NCI-H2107 (cell line): ENCODE measurements around the gene DNAAF3.
"Not testable (repeated sequence)": the region's sequence is repeated elsewhere in the genome, so short reads cannot be mapped to it uniquely, and the experiment has no call there.

Experiments
- DNase-seq: peaks from one replicate; lab custom pipeline; 2025; lab: John Stamatoyannopoulos, UW

DNAAF3 gene

DNA sequence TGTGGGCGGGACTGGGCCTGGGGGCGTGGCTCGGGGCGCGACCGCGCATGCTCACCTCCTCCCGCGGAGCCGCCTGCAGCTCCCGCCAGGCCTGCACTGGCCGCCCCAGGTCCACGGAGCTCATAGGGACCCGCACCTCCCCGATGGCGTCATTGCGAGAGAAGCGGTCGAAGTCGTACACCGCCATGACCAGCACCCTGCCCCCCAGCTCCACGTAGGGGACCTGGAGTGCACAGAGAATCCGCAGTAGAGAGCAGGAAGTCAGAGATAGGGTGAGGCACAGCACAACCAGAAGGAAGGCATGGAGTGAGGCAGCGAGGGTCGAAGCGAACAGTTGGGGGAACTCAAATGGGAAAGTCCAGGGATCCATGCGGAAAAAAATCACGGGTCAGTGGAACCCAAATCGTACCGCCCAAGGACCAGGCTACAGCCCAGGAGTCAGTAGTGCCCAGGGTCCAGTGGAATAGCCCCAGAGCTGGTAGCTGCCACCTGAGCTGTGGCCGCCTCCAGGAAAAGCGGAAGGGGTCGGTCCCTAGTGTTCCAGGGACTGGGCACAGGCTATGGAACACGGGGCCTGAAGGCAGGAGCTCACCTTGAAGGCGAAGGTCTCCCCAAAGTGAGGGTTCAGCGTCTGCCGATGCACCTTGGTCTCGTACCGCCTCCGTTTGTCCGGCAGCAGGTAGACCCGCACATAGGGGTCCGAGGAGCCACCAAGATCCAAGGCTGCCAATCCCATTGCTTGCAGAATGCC, 8.9 kb upstream of the DNAAF3 start:
- DNase-seq, result no peak

DNA sequence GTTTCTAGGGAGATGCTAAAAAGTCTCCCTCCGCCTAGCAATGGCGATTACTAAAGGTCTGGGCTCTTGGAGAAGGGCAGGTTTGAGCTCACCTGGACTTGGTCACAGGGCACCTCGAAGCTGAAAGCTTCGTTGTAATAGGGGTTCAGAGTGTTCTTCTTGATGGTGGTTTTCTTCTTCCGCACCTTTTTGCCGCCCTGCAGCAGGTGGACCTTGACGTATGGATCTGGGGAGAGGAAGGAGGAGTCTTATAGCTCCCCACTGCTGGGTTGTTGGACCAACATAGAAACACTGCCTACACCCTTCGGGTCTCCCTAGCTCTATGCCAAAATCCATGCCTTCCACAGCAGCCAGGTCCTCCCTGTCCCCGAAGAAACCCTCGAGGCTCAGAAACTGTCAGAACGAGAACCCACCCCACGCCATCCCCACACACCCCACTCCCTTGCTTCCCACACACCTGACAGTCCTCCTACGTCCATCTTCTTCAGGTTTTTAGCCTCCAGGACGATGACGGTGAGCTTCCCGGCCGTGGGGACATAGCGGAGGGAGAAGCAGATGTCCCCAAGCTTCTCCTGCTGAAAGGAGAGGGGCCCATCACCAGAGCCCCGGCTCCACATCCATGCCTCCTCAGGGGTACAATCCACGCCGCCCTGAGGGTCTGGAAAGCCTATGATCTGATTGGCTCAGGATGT, 8.2 kb upstream of the DNAAF3 start:
- DNase-seq, result no peak

DNA sequence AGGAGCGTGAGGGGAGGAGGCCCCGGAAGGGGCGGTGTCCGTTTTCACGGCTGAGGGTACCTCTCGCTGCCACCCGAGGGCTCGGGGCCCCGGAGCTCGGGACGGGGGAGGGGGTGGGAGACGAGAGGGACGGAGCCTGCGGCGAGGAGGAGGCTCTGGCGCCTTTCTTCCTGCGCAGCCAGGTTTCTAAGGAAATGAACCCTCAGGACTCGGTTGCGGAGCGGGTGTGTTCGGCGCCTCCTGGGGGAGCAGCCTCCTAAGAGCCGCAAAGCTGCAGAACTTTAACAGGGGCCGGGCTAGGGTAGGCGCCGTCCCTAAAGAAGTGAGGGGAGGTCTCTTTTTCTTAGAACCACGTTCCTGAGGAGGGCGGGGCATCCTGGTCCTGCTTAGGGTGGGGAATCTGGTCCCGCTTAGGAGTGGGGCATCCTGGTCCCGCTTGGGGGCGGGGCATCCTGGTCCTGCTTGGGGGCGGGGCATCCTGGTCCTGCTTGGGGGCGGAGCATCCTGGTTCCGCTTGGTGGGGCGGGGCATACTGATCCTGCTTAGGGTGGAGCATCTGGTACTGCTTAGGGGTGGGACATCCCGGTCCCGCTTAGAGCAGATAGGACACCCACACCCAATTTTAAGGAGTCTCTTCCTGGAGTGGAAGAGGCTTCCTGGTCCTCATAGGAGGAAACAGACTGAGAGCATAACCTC, 7.4 kb upstream of the DNAAF3 start:
- no peak for DNase-seq

DNA sequence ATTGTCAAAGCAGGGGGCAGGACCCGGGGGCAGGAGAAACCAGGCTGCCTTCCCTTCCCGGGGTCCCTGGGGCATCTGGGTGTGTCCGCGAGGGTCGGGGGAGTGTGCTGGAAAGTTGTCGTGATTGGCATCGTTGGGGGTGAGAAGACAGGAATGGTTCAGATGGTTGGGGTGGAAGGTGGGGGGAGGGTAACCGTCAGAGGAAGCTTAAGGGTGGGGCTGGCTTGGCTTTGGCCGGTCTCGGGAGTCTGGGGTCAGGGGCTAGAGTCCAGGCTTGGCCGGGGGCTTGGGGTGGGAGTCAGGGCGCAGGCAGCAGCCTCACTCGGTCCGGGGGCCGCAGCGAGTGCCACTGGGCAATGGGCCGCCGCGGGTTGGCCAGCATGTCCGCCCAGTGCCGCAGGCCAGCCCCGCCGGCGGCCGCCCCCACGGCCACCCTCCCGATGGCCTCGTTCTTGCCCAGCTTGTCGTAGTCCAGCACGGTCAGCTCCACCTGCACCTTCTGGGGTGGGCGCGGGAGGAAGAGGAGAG, 6.8 kb upstream of the DNAAF3 start:
- DNase-seq, result no peak

DNA sequence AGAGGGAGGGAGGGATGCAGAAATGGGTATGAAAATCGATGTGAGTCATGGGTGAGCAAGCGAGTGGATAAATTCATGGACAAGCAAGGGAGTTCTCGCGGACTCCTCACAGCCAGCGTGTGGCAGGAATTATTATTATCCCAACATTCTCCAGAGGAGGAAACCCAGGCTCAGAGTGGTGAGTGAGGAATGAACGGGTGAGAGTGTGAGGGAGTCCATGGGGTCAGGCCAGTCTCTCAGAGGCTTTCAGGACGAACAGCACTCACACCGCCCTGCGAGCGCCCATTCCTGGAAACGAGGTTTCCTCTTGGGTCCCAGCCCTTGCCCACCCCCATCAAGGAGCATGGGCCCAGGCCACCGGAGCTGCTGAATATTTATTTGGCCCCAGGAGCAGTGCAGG, 6.3 kb upstream of the DNAAF3 start:
- DNase-seq, result no peak

DNA sequence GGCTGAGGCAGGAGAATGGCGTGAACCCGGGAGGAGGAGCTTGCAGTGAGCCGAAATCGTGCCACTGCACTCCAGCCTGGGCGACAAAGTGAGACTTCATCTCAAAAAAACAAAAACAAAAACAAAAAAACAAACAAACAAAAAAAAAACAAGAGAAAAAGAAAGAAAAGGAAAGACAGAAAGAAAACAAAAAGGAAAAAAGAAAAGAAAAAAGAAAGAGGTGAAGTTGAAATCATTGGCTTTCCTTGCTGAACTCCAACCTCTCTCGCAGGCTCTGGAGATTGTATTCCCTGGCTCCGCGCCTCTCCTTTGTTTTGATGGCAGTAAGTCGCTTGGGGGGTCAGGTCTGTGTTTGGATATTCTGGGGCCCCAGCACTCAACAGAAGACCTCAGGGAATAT, 5.9 kb upstream of the DNAAF3 start:
- not testable (repeated sequence) for DNase-seq

DNA sequence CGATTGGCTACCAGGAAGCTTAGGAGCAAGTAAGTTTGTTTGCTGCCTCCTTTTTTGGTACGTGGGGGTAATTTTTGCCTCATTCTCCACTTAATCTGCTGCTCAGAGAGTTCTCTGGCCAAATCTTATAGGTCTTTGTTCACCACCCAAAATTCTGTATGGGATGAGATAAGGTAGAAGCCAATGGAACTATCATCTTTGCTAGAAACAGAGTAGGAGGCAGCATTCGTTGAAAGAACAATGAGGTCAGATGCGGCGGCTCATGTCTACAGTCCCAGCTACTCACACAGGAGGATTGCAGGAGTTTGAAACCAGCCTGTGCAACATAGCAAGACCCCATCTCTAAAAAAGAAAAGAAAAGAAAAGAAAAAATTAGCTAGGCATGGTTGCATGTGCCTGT, 5.0 kb upstream of the DNAAF3 start:
- no peak for DNase-seq

DNA sequence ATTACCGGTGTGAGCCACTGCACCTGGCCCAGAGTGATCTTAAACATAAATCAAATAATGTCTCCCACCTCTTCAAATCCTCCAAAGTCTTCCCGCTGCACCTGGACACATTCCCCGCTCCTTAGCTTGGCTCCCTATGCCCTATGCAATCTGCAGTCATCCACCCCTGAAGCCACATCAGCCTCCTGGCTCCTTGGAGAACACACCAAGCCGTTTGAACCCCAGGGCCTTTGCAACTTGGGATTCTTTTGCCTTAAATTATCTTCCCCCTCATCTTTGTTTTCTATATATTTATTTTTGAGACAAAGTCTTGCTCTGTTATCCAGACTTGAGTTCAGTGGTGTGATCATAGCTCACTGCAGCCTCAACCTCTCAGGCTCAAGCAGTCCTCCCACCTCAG, 2.7 kb upstream of the DNAAF3 start:
- no peak for DNase-seq

DNA sequence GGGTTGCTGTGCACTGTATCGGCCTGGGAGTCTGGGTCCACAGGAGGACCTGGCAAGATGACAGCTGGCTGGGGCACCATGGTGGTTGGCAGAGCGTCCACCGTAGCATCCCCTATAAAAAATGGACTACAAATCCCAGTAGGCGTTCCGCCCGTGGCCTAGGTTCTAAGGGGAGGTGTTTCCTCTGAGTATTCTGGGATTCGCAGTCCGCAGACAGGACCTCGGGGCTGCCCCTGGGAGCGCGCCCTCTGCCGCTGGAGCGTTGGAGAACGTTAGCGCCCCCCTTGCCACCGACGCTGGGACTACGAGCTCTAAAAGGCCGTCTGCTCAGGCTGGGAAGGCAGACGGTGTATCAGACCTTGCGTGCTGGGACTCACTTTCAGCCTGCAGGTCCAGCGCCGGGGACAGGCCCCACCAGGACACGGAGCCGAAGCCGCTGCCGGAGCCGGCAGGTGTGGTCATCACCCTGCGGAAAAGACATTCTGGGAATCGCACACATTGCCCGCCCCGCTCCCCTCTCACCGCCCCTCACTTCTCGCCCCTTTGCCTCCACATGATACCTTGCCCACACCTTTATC, 372 bp downstream of the DNAAF3 start:
- DNase-seq, result peak; percentile 45

DNA sequence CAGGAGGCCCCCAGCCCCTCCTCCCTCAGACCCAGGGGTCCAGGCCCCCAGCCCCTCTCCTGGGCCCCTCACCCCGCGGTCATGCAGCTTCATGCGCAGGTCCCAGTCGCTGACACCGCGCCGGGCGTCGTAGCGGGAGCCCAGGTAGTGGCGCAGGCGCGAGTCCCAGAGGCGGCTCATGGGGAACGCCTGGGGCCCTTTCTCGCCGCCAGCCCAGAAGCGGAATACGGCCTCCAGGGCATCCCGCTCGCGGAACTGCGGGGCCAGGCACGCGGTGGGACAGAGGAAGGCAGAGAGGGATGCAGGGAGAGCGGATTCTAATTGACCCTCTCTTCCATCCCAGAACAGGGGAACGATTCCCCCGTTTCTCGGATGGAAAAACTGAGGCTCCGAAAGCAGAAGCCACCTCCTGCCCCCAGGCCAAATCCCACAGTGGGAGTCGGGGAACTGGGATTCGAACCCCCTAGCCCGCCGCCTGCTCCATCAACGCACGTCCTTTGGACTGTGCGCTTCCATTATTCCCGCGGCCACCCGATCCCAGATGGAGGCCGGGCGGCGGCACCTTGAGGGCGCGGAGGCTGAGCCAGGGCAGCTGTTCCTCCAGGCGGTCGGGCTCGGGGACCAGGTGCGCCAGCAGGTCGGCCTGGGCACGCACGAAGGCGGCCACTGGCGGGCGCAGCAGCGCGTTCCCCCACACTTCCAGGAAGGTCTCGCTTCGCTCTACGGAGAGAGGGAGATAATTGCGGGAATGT, 4.7 kb downstream of the DNAAF3 start:
- DNase-seq, result no peak

DNA sequence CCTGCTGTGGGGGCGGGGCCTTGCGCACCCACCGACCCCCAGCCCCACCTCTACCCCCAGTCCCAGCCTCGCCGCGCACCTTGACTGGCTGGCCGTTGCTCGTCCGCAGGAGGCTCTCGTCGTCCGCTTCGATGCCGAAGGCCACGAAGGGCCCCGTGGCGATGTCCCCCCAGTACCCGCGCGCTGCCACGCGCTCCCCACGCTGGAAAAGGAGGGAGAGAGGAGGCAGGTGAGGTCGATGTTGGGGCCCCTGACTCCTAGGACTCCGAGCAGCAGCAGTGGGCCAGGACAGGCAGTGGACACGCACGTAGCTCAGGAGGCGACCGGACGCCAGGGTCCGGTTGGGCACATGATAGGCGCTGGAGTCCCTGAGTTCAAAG, 5.4 kb downstream of the DNAAF3 start:
- DNase-seq, result no peak

DNA sequence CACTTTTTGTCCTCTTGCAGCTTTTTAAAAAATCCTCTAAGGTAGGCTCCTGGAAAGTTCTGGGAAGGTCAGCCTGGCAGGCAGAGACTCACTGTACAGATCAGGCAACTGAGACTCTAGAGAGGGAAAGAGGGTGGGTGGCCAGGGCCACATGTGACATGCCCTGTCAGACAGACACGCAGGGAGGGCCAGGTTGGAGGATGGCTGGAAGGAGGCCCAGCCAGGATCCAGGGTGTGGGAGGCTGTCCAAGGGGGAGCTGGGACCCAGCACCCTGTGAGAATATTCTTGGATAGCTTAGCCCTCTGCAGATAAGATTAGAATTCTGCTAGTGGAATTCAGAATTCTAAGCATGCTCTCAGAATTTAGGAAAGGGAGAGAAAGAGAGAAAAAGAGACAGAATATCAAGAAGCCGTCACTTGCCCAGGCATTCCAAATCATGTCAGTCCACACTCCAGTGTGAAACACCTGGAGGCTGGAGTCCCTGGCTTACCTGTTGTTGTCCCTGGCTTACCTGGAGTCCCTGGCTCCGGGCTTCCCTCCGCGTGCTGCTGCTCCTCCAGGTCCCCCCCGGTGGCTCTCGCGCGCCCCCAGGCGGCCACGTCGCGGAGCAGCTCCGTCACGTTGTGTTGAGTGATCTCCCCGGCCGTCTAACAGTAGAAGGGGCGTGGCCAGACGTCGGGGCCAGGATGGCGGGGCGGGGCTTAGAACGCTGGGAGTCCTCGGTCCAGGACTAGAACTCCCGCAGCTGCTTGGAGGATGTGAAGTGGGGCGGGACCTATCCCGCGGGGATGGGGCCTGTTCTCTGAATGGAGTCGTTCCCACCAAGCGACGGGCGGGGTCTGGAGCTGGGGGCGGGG, 6.1 kb downstream of the DNAAF3 start:
- DNase-seq, result peak; percentile 83

DNA sequence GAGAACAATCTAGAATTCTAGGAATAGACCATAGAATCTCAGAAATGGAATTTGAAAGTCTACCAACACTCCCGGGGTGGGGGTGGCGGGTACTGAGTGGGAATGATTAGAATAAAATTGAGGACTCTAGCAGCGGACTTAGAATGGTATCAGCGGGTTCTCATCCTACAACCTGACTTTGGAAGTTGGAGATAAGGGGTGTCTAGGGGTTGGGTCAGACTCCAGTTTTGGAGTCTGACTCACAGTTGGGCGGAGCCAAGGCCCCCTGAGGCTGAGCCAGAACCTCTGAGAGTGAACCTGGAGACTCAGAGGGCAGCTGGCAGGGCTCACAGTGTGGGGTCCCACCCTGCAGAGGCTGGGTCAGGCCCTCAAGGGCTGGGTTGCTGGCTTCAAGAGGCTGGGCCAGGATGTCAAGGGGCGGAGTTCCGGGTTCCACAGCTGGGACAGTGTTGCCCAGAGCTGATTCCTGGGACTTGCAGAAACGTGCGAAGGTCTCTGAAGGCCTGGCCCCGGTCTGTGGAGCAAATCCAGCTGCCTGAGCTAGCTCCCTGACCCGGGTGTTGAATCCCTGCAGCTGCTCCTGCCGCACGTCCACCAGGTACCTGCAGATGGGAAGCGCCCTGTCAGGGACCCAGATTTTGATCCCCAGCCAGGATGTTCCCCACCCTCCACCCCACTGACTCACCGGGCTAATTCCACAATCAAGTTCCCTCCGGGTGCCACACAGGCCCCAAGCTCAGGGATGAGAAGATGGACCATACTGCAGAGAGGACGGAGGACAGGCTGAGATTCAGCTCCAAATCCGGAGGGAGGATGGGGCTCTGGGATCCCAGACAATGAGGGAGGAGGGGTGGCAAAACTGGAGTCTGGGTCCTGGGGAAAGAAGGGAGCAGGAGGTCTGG, 7.3 kb downstream of the DNAAF3 start:
- DNase-seq, result no peak

DNA sequence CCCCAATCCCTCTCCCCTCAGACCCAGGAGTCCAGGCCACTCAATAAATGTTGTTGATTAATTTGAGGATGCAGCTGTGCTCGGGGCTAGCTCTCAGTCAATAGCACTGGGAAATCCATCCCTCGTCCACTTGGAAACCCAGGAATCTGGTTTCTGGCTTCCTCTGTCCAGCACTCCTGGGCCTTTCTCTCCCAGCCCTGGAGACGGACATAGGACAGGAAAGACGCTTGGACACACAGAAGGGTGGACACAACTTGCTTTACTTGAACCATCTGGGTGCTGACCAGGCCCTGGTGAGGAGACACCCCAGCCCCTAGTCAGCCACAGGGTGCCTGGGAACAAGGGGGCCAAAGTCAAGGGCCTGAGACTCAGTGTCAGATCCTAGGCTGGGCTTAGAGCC, 8.0 kb downstream of the DNAAF3 start:
- no peak for DNase-seq

DNA sequence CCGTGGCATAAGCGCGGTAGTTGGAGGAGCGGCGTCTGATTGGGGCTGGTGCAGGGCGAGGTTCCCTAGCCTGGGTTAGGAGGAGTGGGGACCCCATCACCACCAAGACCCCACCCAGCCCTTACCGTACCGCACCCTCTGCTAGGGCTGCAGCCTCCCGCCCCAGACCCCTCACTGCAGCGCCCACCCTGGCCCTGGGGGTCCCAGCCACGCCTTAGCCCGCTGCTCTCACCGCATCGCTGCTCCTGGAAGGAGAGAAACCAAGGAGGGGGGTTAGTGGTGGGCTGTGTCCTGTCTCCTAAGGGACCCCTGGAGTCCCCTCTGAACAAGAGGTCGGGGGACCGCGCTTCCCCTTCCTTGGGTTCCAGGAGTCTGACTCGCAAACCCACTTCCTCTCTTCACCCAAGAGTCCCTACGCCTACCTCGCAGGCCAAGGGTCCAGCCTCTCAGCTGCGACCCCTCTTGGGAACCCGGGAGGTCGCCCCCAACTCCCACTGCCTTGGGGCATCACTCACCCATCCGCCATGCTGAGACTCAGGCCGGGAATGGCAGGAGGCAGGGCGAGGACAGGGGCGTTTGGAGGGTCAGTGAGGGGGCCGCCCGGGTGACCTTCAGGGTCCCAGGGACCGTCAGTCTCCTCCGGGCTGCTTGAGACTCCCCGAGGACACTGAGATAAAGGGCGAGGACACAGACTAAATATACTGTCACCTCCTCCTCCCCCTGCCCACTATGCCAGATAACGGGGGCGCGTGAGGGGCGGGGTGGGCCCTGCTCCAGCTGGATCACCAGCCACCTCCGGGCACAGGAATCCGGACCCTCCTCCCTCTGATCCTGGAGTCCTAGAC, 9.1 kb downstream of the DNAAF3 start, which contains the start of gene TNNI3:
Gene TNNI3 (minus strand): TSS at position 669 of the 845 bp plus-strand sequence. CDS start 143 bp downstream, at position 526.
- no peak for DNase-seq

DNA sequence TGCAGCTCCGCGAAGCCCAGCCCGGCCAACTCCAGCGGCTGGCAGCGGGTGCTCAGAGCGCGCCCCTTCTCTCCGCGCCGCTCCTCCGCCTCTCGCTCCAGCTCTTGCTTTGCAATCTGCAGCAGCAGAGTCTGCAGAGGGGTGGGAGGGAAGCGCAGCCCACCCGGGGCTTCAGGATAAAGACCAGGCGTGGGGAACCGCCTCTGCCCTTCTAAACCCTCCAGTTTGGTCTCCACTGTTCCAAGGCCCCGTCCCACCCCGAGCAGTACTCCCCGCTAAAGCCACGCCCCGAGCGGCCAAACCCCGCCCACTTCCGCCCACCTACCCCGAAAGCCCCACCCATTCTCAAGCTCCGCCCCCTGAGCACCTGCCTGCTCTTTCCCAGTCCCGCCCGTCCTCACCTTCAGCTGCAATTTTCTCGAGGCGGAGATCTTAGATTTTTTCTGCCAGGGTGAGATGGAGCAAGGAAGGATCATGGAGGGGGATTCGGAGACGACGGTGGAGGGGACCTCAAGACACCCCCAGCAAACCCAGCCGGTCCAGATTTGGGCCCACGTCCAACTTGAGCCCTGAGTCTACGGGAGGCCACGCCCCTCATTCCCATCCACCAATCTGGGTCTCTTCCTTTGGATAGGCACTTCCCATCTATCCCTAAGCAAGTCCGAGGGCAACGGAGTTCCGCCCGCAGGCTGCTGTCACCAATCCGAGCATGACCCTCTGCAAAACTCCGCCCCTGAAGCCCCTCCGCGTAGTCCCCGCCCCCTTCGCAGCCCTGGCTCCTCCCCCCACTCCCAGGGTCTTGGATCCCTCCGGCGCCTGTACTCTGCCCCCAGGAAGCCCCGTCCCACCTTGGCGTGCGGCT, 10.0 kb downstream of the DNAAF3 start:
- DNase-seq, result peak; percentile 19

DNA sequence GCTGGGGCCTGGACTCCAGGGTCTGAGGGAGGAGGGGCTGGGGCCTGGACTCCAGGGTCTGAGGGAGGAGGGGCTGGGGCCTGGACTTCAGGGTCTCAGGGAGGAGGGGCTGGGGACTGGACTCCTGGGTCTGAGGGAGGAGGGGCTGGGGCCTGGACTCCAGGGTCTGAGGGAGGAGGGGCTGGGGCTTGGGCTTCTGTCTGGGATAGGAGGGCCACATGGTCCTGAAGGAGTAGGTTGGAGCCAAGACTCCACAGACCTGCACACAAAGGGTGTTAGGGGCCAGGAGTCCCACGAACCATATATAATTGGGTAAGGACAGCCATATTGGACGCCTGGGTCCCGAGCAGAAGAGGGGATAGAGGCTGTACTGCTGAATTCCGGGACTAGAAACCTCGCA, 10.6 kb downstream of the DNAAF3 start:
- DNase-seq, result not testable (repeated sequence)
